Stimulated activated CD4-positive, alpha-beta T cell treated with anti-CD3 and anti-CD28 coated beads, Interleukin-15, amount 100 ng/mL, for 24 hours (primary cell): Measurements from ENCODE around the gene SPRED3.
A peak's percentile ranks its signal among the peaks of the same experiment; 100 is the strongest.

Experiments used
- DNase-seq: peaks from one replicate; pipeline ENCODE4 v3.0.0-alpha.2; 2020

The SPRED3 gene

GRCh38 chr19:38373907-38374331 lies 14.6 kb upstream of the SPRED3 start:
- DNase-seq, result no peak

GRCh38 chr19:38374332-38375097 lies 14.0 kb upstream of the SPRED3 start, which contains the start of gene PSMD8:
PSMD8 (plus strand) TSS chr19:38374571; CDS start chr19:38374602, 31 bp downstream.
- DNase-seq, result peak; percentile 99

- no peak for DNase-seq
Observed at GRCh38 chr19:38375098-38375493, 13.4 kb upstream of the SPRED3 start.

- DNase-seq, result no peak
Observed at GRCh38 chr19:38375748-38376147, 12.7 kb upstream of the SPRED3 start.

GRCh38 chr19:38376576-38376975 lies 11.9 kb upstream of the SPRED3 start:
- no peak for DNase-seq

- DNase-seq, result no peak
Observed at GRCh38 chr19:38377052-38377451, 11.4 kb upstream of the SPRED3 start.

GRCh38 chr19:38378866-38379265 lies 9.6 kb upstream of the SPRED3 start:
- no peak for DNase-seq

GRCh38 chr19:38381138-38381537 lies 7.4 kb upstream of the SPRED3 start:
- DNase-seq, result no peak

GRCh38 chr19:38383184-38383583 lies 5.3 kb upstream of the SPRED3 start:
- DNase-seq, result no peak

GRCh38 chr19:38383743-38384142 lies 4.8 kb upstream of the SPRED3 start:
- no peak for DNase-seq

- no peak for DNase-seq
Observed at GRCh38 chr19:38384209-38385027, 4.1 kb upstream of the SPRED3 start.

- no peak for DNase-seq
Observed at GRCh38 chr19:38385057-38385803, 3.3 kb upstream of the SPRED3 start.

- DNase-seq, result peak; percentile 35
Observed at GRCh38 chr19:38385804-38386257, 2.7 kb upstream of the SPRED3 start.

GRCh38 chr19:38386300-38386970 lies 2.1 kb upstream of the SPRED3 start:
- DNase-seq, result no peak

- DNase-seq, result no peak
Observed at GRCh38 chr19:38386971-38387549, 1.4 kb upstream of the SPRED3 start.

GRCh38 chr19:38387550-38388348 lies 748 bp upstream of the SPRED3 start, which contains the start of gene GGN:
GGN (minus strand) TSS chr19:38388034; CDS start chr19:38387261, 773 bp downstream.
- peak; percentile 87 for DNase-seq

- DNase-seq, result peak; percentile 18
Observed at GRCh38 chr19:38389101-38389925, 816 bp downstream of the SPRED3 start.

GRCh38 chr19:38389957-38390924 lies 1.7 kb downstream of the SPRED3 start:
- no peak for DNase-seq

- DNase-seq, result no peak
Observed at GRCh38 chr19:38391911-38392464, 3.5 kb downstream of the SPRED3 start.
